ENCODE measurements around the gene SDK1.

GRCh38 chr7:4172883-4173282 lies 871.8 kb downstream of the SDK1 start:
- TF ChIP-seq CTCF (IDR thresholded peaks at IDR 0.05; ENCODE audit: control extremely low read depth in 1 of 3, insufficient read depth in 1 of 3, low read depth in 1 of 3, low read length in 3 of 3) (no peak), POLR2AphosphoS5 (IDR thresholded peaks at IDR 0.05; ENCODE audit: low read depth, low read length) (no peak), YY1 (IDR thresholded peaks at IDR 0.05; ENCODE audit: low read depth, low read length) (no peak), GABPA (IDR thresholded peaks at IDR 0.05; ENCODE audit: borderline replicate concordance, insufficient read depth, low read length) (no peak), POLR2A (IDR thresholded peaks at IDR 0.05; ENCODE audit: control extremely low read depth in 1 of 2, low read depth in 2 of 2, low read length in 2 of 2) (no peak), TEAD4 (IDR thresholded peaks at IDR 0.05; ENCODE audit: low read depth, low read length) (no peak), SIN3A (conservative IDR thresholded peaks at IDR 0.05 in 1 of 2, IDR thresholded peaks at IDR 0.05 in 1 of 2; ENCODE audit: low read depth in 1 of 2, low read length in 2 of 2) (no peak)
- TF ChIP-seq, protein P1, sequence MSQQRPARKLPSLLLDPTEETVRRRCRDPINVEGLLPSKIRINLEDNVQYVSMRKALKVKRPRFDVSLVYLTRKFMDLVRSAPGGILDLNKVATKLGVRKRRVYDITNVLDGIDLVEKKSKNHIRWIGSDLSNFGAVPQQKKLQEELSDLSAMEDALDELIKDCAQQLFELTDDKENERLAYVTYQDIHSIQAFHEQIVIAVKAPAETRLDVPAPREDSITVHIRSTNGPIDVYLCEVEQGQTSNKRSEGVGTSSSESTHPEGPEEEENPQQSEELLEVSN (IDR thresholded peaks at IDR 0.05), result no peak
